ENCODE results near the gene EEA1. TPM values are rescaled to one million over a fixed set of nuclear protein-coding genes. Genes with fewer than 3 reads are reported as not detected.

EEA1 gene
- total and polyA plus RNA-seq, 4 donors: 5.3 to 56.7 (median 24.6) TPM

- Histone ChIP-seq H3K27ac (ENCODE audit: low read depth in 1 of 2, low read length in 2 of 2) (no peak overlapping the region), H3K9me3 (ENCODE audit: control insufficient read depth, low read length) (no peaks in the 10 kb centered on the region), H3K36me3 (ENCODE audit: control insufficient read depth in 1 of 2, insufficient read depth in 2 of 2, low read length in 1 of 2) (no peaks in the 10 kb centered on the region), H3K4me1 (ENCODE audit: control insufficient read depth in 1 of 2, insufficient read depth in 2 of 2, low read length in 2 of 2) (no peaks in the 10 kb centered on the region), H3K4me3 (ENCODE audit: low read length in 2 of 2) (no peak overlapping the region), H3K27me3 (ENCODE audit: control insufficient read depth in 1 of 2, insufficient read depth in 2 of 2, low read length in 1 of 2) (no peaks in the 10 kb centered on the region)
- DNase-seq (no peak), ATAC-seq (ENCODE audit: low FRiP score) (no peak)
- 84% methylated on average over 6 of the region's 6 CpGs for WGBS, 2 donors
- intact Hi-C loops (cut with DNase I): no loop called here
These were observed 195.9 kb downstream of the EEA1 start for GRCh38 chr12:92733181-92733580.

- Histone ChIP-seq H3K36me3 (ENCODE audit: control insufficient read depth in 1 of 2, insufficient read depth in 2 of 2, low read length in 1 of 2) (no peaks in the 10 kb centered on the region), H3K4me1 (ENCODE audit: control insufficient read depth in 1 of 2, insufficient read depth in 2 of 2, low read length in 2 of 2) (no peaks in the 10 kb centered on the region), H3K9me3 (ENCODE audit: control insufficient read depth, low read length) (no peaks in the 10 kb centered on the region), H3K4me3 (ENCODE audit: low read length in 2 of 2) (no peak overlapping the region), H3K27ac (ENCODE audit: low read depth in 1 of 2, low read length in 2 of 2) (no peak overlapping the region), H3K27me3 (ENCODE audit: control insufficient read depth in 1 of 2, insufficient read depth in 2 of 2, low read length in 1 of 2) (no peaks in the 10 kb centered on the region)
- intact Hi-C loops (cut with DNase I): no loop called here
- no peak for DNase-seq
- WGBS, 2 donors: 74 to 79% methylated on average over 6 of the region's 6 CpGs
- ATAC-seq (ENCODE audit: low FRiP score): no peak
These were observed 196.4 kb downstream of the EEA1 start for GRCh38 chr12:92732716-92733115.

DNA sequence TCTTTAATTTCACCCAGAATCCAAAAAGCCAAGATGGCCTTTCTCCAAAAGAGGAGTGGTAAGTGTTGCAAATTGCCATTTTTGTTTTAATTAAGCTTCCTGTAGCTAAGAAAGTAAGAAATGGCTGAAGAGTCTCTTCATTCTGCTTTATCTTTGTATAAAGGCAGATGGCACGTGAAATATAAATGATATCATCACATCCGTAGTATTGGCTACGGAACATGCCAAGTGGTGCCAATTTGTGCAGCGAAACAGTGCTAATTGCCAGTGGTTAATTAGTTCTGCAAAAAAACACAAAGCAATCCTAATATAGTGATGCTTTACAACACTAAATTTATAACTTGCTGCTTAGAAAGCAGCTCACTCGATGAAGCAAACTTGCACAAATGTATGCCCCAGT, 196.9 kb downstream of the EEA1 start:
- Histone ChIP-seq H3K36me3 (ENCODE audit: control insufficient read depth in 1 of 2, insufficient read depth in 2 of 2, low read length in 1 of 2) (no peaks in the 10 kb centered on the region), H3K27ac (ENCODE audit: low read depth in 1 of 2, low read length in 2 of 2) (no peak overlapping the region)
- 90 to 93% methylated on average over 5 of the region's 5 CpGs for WGBS, 2 donors

GRCh38 chr12:92730758-92731157, 198.3 kb downstream of the EEA1 start:
- H3K9me3 ChIP-seq (ENCODE audit: control insufficient read depth, low read length): no peaks in the 10 kb centered on the region
- no peaks in the 10 kb centered on the region for H3K27me3 ChIP-seq (ENCODE audit: control insufficient read depth in 1 of 2, insufficient read depth in 2 of 2, low read length in 1 of 2)
- intact Hi-C loops (cut with DNase I): no loop called here
- DNase-seq (no peak), ATAC-seq (ENCODE audit: low FRiP score) (no peak)
- H3K4me1 ChIP-seq (ENCODE audit: control insufficient read depth in 1 of 2, insufficient read depth in 2 of 2, low read length in 2 of 2): no peaks in the 10 kb centered on the region
- WGBS, 2 donors: 83 to 87% methylated on average over 5 of the region's 5 CpGs
- no peak overlapping the region for H3K4me3 ChIP-seq (ENCODE audit: low read length in 2 of 2)
- H3K27ac ChIP-seq (ENCODE audit: low read depth in 1 of 2, low read length in 2 of 2): no peak overlapping the region
- no peaks in the 10 kb centered on the region for H3K36me3 ChIP-seq (ENCODE audit: control insufficient read depth in 1 of 2, insufficient read depth in 2 of 2, low read length in 1 of 2)

More for the DNA sequence above, 196.9 kb downstream of the EEA1 start:
- H3K4me3 ChIP-seq (ENCODE audit: low read length in 2 of 2): no peak overlapping the region
- H3K27me3 ChIP-seq (ENCODE audit: control insufficient read depth in 1 of 2, insufficient read depth in 2 of 2, low read length in 1 of 2): no peaks in the 10 kb centered on the region
- intact Hi-C loops (cut with DNase I): no loop called here
- no peaks in the 10 kb centered on the region for H3K4me1 ChIP-seq (ENCODE audit: control insufficient read depth in 1 of 2, insufficient read depth in 2 of 2, low read length in 2 of 2)
- DNase-seq: no peak
- ATAC-seq (ENCODE audit: low FRiP score): no peak
- no peaks in the 10 kb centered on the region for H3K9me3 ChIP-seq (ENCODE audit: control insufficient read depth, low read length)

DNA sequence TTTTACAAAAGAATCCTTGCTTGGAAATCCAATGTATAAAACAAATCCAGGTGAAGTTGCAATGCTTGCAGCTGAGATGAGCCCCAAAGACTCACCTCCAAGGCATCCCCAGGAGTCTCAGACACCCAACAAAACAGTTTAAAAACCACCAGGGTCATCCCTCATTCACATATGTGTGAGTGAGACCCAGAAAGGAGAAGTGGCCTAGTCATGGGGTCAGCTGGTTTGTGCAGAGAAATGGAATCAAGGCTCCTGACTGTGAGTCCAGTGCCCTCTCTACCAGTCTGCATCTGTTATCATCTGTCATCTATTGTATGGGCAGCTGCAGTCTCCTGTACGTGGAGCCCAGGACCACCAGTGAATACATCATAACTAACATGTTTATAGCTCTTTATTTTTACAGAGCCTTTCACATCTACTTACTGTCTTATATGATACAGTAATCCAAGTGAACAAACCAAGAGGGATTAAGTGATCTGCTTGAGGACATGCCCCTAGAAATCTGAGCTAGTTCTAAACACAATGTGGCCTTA, 199.3 kb downstream of the EEA1 start:
- no peaks in the 10 kb centered on the region for H3K4me1 ChIP-seq (ENCODE audit: control insufficient read depth in 1 of 2, insufficient read depth in 2 of 2, low read length in 2 of 2)
- peak in 1 of 2 donors; percentile 48 for DNase-seq
- no peak overlapping the region for H3K27ac ChIP-seq (ENCODE audit: low read depth in 1 of 2, low read length in 2 of 2)
- ATAC-seq (ENCODE audit: low FRiP score): no peak
- peaks cover 2% of the 10 kb centered on the region for H3K9me3 ChIP-seq (ENCODE audit: control insufficient read depth, low read length)
- no peaks in the 10 kb centered on the region for H3K27me3 ChIP-seq (ENCODE audit: control insufficient read depth in 1 of 2, insufficient read depth in 2 of 2, low read length in 1 of 2)
- 58 to 61% methylated on average over 1 of the region's 1 CpG for WGBS, 2 donors
- H3K4me3 ChIP-seq (ENCODE audit: low read length in 2 of 2): no peak overlapping the region
- intact Hi-C loops (cut with DNase I): no loop called here
- no peaks in the 10 kb centered on the region for H3K36me3 ChIP-seq (ENCODE audit: control insufficient read depth in 1 of 2, insufficient read depth in 2 of 2, low read length in 1 of 2)

DNA sequence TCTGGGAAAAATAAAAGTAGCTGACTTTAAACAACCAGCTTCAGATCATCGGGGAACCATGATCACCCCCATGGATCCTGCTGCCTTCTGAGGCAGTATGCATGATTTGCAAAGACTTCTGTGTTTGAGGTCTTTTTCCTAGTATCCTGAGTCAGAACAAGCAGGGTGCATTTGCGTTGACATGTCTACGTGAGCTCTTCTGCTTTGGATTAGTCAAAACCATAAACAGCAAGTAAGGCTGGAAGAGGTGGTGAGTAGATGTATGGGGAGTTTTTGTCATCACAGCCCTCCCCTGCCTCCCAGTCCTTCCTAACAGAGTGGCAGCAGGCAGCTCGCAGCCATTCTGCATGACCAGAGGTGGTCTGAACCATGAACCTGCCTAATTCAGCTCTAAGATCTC, 202.2 kb downstream of the EEA1 start:
- Histone ChIP-seq H3K36me3 (ENCODE audit: control insufficient read depth in 1 of 2, insufficient read depth in 2 of 2, low read length in 1 of 2) (no peaks in the 10 kb centered on the region), H3K27ac (ENCODE audit: low read depth in 1 of 2, low read length in 2 of 2) (no peak overlapping the region), H3K4me3 (ENCODE audit: low read length in 2 of 2) (no peak overlapping the region), H3K27me3 (ENCODE audit: control insufficient read depth in 1 of 2, insufficient read depth in 2 of 2, low read length in 1 of 2) (no peaks in the 10 kb centered on the region), H3K4me1 (ENCODE audit: control insufficient read depth in 1 of 2, insufficient read depth in 2 of 2, low read length in 2 of 2) (no peaks in the 10 kb centered on the region), H3K9me3 (ENCODE audit: control insufficient read depth, low read length) (peaks cover 6% of the 10 kb centered on the region)
- intact Hi-C loops (cut with DNase I): no loop called here
- DNase-seq: no peak
- no peak for ATAC-seq (ENCODE audit: low FRiP score)
- WGBS, 2 donors: 77 to 79% methylated on average over 4 of the region's 4 CpGs

- Histone ChIP-seq H3K27ac (ENCODE audit: low read depth in 1 of 2, low read length in 2 of 2) (no peak overlapping the region), H3K9me3 (ENCODE audit: control insufficient read depth, low read length) (peaks cover 6% of the 10 kb centered on the region), H3K4me3 (ENCODE audit: low read length in 2 of 2) (no peak overlapping the region), H3K36me3 (ENCODE audit: control insufficient read depth in 1 of 2, insufficient read depth in 2 of 2, low read length in 1 of 2) (no peaks in the 10 kb centered on the region), H3K4me1 (ENCODE audit: control insufficient read depth in 1 of 2, insufficient read depth in 2 of 2, low read length in 2 of 2) (no peaks in the 10 kb centered on the region), H3K27me3 (ENCODE audit: control insufficient read depth in 1 of 2, insufficient read depth in 2 of 2, low read length in 1 of 2) (no peaks in the 10 kb centered on the region)
- intact Hi-C loops (cut with DNase I): no loop called here
- WGBS, 2 donors: 67 to 78% methylated on average over 3 of the region's 3 CpGs
- DNase-seq (no peak), ATAC-seq (ENCODE audit: low FRiP score) (no peak)
These were observed 206.2 kb downstream of the EEA1 start for GRCh38 chr12:92722897-92723296.

DNA sequence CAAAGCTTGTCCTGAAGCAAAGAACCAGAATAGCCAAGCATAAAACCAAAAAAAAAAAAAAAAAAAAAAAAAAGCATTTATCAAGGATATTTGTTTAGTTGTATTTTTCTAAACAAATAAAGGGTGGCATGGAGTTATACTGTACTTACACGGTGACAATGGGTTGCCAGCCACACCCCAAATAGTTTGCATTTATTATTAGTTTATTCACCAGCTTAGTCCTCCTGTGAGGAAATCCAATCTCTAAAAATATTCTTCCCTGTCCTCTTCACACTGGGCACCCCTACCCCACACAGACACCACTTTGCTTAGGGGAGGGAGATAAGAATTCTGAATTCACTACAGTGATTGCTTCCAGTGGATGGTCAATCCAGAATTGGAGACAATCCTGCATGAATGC, 207.4 kb downstream of the EEA1 start:
- no peaks in the 10 kb centered on the region for H3K4me1 ChIP-seq (ENCODE audit: control insufficient read depth in 1 of 2, insufficient read depth in 2 of 2, low read length in 2 of 2)
- no peak overlapping the region for H3K27ac ChIP-seq (ENCODE audit: low read depth in 1 of 2, low read length in 2 of 2)
- 83 to 84% methylated on average over 1 of the region's 1 CpG for WGBS, 2 donors

DNA sequence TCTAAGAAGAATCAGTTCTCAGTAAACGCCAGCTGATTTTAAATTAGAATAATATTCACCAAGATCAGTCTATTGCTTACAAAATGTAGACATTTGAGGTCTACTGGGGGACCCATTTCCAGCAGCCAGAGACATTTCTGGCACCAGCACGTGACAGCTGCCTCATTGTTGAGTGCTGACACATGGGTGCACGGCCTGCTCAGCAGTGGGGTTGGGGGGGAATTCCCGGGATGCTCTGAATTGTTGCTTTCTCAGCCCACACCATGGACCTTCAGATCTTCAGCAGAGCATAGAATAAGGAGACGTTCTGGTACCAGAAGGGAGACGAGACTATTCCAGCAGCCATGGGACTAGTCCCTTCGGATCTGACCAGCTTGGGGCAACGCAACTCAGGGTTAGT, 208.0 kb downstream of the EEA1 start:
- WGBS, 2 donors: 64 to 69% methylated on average over 8 of the region's 8 CpGs
- intact Hi-C loops (cut with DNase I): no loop called here
- H3K9me3 ChIP-seq (ENCODE audit: control insufficient read depth, low read length): peaks cover 6% of the 10 kb centered on the region
- DNase-seq (no peak), ATAC-seq (ENCODE audit: low FRiP score) (no peak)
- no peak overlapping the region for H3K27ac ChIP-seq (ENCODE audit: low read depth in 1 of 2, low read length in 2 of 2)
- H3K4me1 ChIP-seq (ENCODE audit: control insufficient read depth in 1 of 2, insufficient read depth in 2 of 2, low read length in 2 of 2): no peaks in the 10 kb centered on the region
- H3K36me3 ChIP-seq (ENCODE audit: control insufficient read depth in 1 of 2, insufficient read depth in 2 of 2, low read length in 1 of 2): no peaks in the 10 kb centered on the region
- no peak overlapping the region for H3K4me3 ChIP-seq (ENCODE audit: low read length in 2 of 2)
- H3K27me3 ChIP-seq (ENCODE audit: control insufficient read depth in 1 of 2, insufficient read depth in 2 of 2, low read length in 1 of 2): no peaks in the 10 kb centered on the region

More for the DNA sequence above, 207.4 kb downstream of the EEA1 start:
- Histone ChIP-seq H3K4me3 (ENCODE audit: low read length in 2 of 2) (no peak overlapping the region), H3K36me3 (ENCODE audit: control insufficient read depth in 1 of 2, insufficient read depth in 2 of 2, low read length in 1 of 2) (no peaks in the 10 kb centered on the region), H3K27me3 (ENCODE audit: control insufficient read depth in 1 of 2, insufficient read depth in 2 of 2, low read length in 1 of 2) (no peaks in the 10 kb centered on the region), H3K9me3 (ENCODE audit: control insufficient read depth, low read length) (peaks cover 6% of the 10 kb centered on the region)
- DNase-seq (no peak), ATAC-seq (ENCODE audit: low FRiP score) (no peak)
- intact Hi-C loops (cut with DNase I): no loop called here
